PC-9 (cell line): Measurements from ENCODE around the gene OSBPL3. TPM values are rescaled to one million over a fixed set of nuclear protein-coding genes. Genes with fewer than 3 reads are reported as not detected.
A peak's percentile ranks its signal among the peaks of the same experiment; 100 is the strongest.

Experiments used
- BruUV-seq: library from RNA; stranded (reverse); fragments of 400-500 nt; replicated peaks from 2 replicates; lab custom pipeline; 2021; lab: Mats Ljungman, UMichigan
- CTCF ChIA-PET: fragments of 300-600 bp; sonication (Branson Sonifier 250); formaldehyde crosslinking; loops from one replicate; lab custom pipeline; 2022; ENCODE audit warnings: antibody characterized with exemption; lab: Charles Lee
- POLR2A ChIA-PET: fragments of 300-600 bp; sonication (Branson Sonifier 250); formaldehyde crosslinking; loops from one replicate; lab custom pipeline; 2022; ENCODE audit warnings: antibody characterized with exemption; ENCODE audit not compliant: unreplicated experiment; lab: Charles Lee
- DNase-seq, 2 experiments: peaks; one replicate each; pipeline versions ENCODE4 v3.0.0 to v3.0.0-alpha.2; 2015 to 2022; ENCODE audit warnings: mixed read lengths in 1 of 2
- H2AFZ ChIP-seq: fragments of 200-600 bp; sonication (generic); 2 replicates; pipeline ENCODE4 v1.8.1; 2017; ENCODE audit warnings: antibody characterized with exemption
- H3F3A ChIP-seq: fragments of 200-600 bp; sonication (generic); 2 replicates; pipeline ENCODE4 v1.8.1; 2017; ENCODE audit warnings: antibody characterized with exemption, mild to moderate bottlenecking, low read depth; ENCODE audit not compliant: insufficient read depth
- H3K27ac ChIP-seq: fragments of 200-600 bp; sonication (generic); 2 replicates; pipeline ENCODE4 v1.6.1; 2016; ENCODE audit warnings: mixed run types
- H3K27me3 ChIP-seq: fragments of 200-600 bp; sonication (generic); 2 replicates; pipeline ENCODE4 v1.6.1; 2016; ENCODE audit warnings: low read depth, mixed run types; ENCODE audit not compliant: insufficient read depth
- H3K36me3 ChIP-seq: fragments of 200-600 bp; sonication (generic); 2 replicates; pipeline ENCODE4 v1.6.1; 2016; ENCODE audit warnings: low read depth, mixed run types
- H3K4me1 ChIP-seq: fragments of 200-600 bp; sonication (generic); replicated peaks from 2 replicates; pipeline ENCODE4 v1.6.1; 2016; ENCODE audit warnings: mixed run types; ENCODE audit not compliant: insufficient read depth
- H3K4me2 ChIP-seq: fragments of 200-600 bp; sonication (generic); 2 replicates; pipeline ENCODE4 v1.6.1; 2017; ENCODE audit warnings: mixed run types
- H3K4me3 ChIP-seq: fragments of 200-600 bp; sonication (generic); 2 replicates; pipeline ENCODE4 v1.6.1; 2016; ENCODE audit warnings: mixed run types
- H3K79me2 ChIP-seq: fragments of 200-600 bp; sonication (generic); 2 replicates; pipeline ENCODE4 v1.6.1; 2017; ENCODE audit warnings: low read depth, mixed run types
- H3K9me2 ChIP-seq: fragments of 200-600 bp; sonication (generic); 2 replicates; pipeline ENCODE4 v1.8.1; 2017; ENCODE audit warnings: mild to moderate bottlenecking; ENCODE audit not compliant: insufficient read depth
- H3K9me3 ChIP-seq: fragments of 200-600 bp; sonication (generic); 2 replicates; pipeline ENCODE4 v1.8.1; 2016; ENCODE audit warnings: low read depth; ENCODE audit not compliant: insufficient read depth
- H4K20me1 ChIP-seq: fragments of 200-600 bp; sonication (generic); 2 replicates; pipeline ENCODE4 v1.8.1; 2017; ENCODE audit not compliant: insufficient read depth
- EZH2 ChIP-seq: fragments of 200-600 bp; sonication (generic); IDR thresholded peaks from 2 replicates; pipeline ENCODE4 v1.8.0; 2017; ENCODE audit warnings: antibody characterized with exemption, low read depth
- intact Hi-C: fragments of 100-400 bp; cut with micrococcal nuclease; formaldehyde crosslinking; loops from one replicate; pipeline ENCODE4 v1.10.0; 2022; ENCODE audit not compliant: unreplicated experiment
- total RNA-seq: library from RNA; stranded (reverse); gene quantifications from 2 replicates; pipeline ENCODE4 v1.2.3, GENCODE V29; 2021
- TF ChIP-seq, protein P1 (sequence below): fragments of 200-600 bp; sonication (generic); conservative IDR thresholded peaks from 2 replicates; pipeline ENCODE4 v1.6.1; 2017; ENCODE audit warnings: mixed run types, antibody characterized with exemption, mild to moderate bottlenecking, moderate library complexity

OSBPL3 gene
- total RNA-seq, 1 experiment from 2014 or later = 87.6 TPM

DNA sequence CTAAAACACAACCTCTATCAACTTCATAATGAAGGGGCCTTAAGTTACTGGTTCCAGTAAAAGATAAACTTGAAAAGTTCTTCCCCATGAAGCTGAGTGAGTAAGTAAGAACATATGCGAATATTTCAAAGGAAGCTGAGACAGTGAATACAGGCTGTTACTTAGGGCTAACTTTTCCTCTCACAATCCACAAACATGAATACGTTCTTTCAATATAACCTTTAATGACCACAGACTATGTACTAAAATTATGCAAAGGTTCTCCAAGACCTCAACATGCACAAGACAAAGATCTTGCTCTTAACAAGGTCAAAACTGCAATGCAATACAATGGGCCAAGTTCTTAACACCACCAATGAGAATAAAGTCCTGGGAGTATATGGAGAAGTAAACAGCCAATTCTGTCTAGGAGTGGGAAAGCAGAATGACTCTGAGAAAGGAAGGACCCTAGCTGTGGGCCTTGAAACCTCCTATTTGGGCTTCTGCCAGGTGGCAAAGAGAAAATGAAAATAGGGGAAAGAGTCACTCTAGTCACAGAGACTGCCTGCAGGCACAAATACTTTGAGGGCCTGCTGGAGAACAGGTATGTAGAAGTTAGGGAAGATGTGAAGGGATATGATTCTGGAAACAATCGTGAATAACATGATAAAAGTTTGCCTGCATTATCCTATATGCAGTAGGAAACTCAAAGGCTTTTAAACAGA lies 43.7 kb downstream of the OSBPL3 start:
- Histone ChIP-seq H3K4me3 (0 out of 2 replicates have a peak overlapping the region, but pooled peaks have one; percentile 2), H3K27ac (no peak overlapping the region), H3K36me3 (0 out of 2 replicates have a peak, but pooled peaks cover 8% of the 10 kb centered on the region), H3K79me2 (peaks cover 72% of the 10 kb centered on the region), H3K4me2 (peak overlapping the region; percentile 36), H4K20me1 (no peaks in the 10 kb centered on the region), H3K9me2 (no peaks in the 10 kb centered on the region; the same call in 1 of the 2 replicates), H3F3A (no peaks in the 10 kb centered on the region), H3K9me3 (no peaks in the 10 kb centered on the region), H3K27me3 (no peaks in the 10 kb centered on the region), H2AFZ (no peak overlapping the region), H3K4me1 (peaks cover 15% of the 10 kb centered on the region)
- no TSS peak for BruUV-seq
- TF ChIP-seq, protein P1, sequence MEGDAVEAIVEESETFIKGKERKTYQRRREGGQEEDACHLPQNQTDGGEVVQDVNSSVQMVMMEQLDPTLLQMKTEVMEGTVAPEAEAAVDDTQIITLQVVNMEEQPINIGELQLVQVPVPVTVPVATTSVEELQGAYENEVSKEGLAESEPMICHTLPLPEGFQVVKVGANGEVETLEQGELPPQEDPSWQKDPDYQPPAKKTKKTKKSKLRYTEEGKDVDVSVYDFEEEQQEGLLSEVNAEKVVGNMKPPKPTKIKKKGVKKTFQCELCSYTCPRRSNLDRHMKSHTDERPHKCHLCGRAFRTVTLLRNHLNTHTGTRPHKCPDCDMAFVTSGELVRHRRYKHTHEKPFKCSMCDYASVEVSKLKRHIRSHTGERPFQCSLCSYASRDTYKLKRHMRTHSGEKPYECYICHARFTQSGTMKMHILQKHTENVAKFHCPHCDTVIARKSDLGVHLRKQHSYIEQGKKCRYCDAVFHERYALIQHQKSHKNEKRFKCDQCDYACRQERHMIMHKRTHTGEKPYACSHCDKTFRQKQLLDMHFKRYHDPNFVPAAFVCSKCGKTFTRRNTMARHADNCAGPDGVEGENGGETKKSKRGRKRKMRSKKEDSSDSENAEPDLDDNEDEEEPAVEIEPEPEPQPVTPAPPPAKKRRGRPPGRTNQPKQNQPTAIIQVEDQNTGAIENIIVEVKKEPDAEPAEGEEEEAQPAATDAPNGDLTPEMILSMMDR = no peak
- peak; percentile 39 to 61 for DNase-seq
- POLR2A ChIA-PET = interaction anchor here (0.8 kb wide), 1 partner anchor 1320 kb away, joined by 6 read pairs; no protein-coding TSS in a partner anchor
- CTCF ChIA-PET = interaction anchor here (1.1 kb wide), 1 partner anchor 9 kb away, joined by 3 read pairs; no protein-coding TSS in a partner anchor
- intact Hi-C loops = no loop called here

DNA sequence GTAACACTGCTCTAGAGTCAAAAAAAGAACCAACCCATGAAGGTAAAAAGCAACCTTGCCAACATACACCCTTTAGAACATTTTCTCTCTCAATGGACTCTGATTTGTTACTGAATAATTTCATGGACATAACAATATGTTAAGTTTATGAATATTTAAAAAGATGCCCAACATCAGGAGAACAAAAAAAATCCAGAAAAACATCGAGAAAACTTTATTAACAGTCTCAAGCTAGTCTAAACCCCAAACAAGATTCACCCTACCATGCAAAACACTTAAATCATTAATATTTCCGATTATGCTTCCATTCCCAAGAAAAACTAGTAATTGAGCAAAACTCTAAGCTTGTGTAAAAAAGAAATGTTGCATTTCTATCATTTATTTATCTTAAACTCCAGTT lies 46.7 kb downstream of the OSBPL3 start:
- ChIA-PET CTCF (no interaction called here), POLR2A (interaction anchor here (0.7 kb wide), 1 partner anchor 78 kb away, joined by 9 read pairs; no protein-coding TSS in a partner anchor)

DNA sequence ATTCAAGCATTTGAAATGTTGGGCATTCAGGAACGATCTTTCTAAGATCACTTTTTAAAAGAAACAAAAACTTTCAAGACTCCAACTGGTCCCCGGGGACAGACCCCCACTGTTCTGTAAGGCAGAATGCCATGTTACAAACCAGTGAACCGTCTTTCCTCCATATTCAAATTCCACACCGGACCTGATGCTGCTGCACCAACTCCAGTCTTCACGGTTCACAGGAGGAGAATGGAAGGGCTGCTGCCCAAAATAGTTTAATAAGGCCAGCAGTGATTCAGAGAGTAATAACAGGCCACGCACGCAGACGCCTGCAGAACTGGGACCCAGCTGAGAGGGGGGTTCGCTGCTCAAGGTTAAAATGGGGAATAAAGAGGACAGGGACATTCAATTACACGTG lies 47.2 kb downstream of the OSBPL3 start:
- no peaks in the 10 kb centered on the region for H4K20me1 ChIP-seq
- ChIA-PET CTCF (interaction anchor here (0.6 kb wide), 1 partner anchor 1157 kb away, joined by 3 read pairs; no protein-coding TSS in a partner anchor), POLR2A (interaction anchor here (0.7 kb wide), 1 partner anchor 79 kb away, joined by 9 read pairs; no protein-coding TSS in a partner anchor)
- DNase-seq = no peak
- H3F3A ChIP-seq = no peaks in the 10 kb centered on the region
- H3K4me1 ChIP-seq = peaks cover 22% of the 10 kb centered on the region
- no peak overlapping the region for H2AFZ ChIP-seq
- H3K9me3 ChIP-seq = no peaks in the 10 kb centered on the region
- peaks cover 15% of the 10 kb centered on the region; the same call in 1 of the 2 replicates for H3K36me3 ChIP-seq
- H3K27ac ChIP-seq = no peak overlapping the region
- peaks cover 70% of the 10 kb centered on the region for H3K79me2 ChIP-seq
- TF ChIP-seq EZH2 = no peak
- BruUV-seq = no TSS peak
- no peak overlapping the region for H3K4me3 ChIP-seq
- no peaks in the 10 kb centered on the region for H3K27me3 ChIP-seq
- no peaks in the 10 kb centered on the region; the same call in 1 of the 2 replicates for H3K9me2 ChIP-seq
- intact Hi-C loops = no loop called here
- no peak overlapping the region for H3K4me2 ChIP-seq

More for the DNA sequence above, 46.7 kb downstream of the OSBPL3 start:
- H3K4me3 ChIP-seq = no peak overlapping the region
- H3K27ac ChIP-seq = no peak overlapping the region
- H2AFZ ChIP-seq = no peak overlapping the region
- no TSS peak for BruUV-seq
- intact Hi-C loops = no loop called here
- no peak overlapping the region for H3K4me2 ChIP-seq
- H3K9me3 ChIP-seq = no peaks in the 10 kb centered on the region
- H3K36me3 ChIP-seq = peaks cover 16% of the 10 kb centered on the region; the same call in 1 of the 2 replicates
- H3K4me1 ChIP-seq = peaks cover 22% of the 10 kb centered on the region
- no peak for TF ChIP-seq EZH2
- TF ChIP-seq, protein P1 = no peak
- H3K79me2 ChIP-seq = peaks cover 75% of the 10 kb centered on the region
- H3K27me3 ChIP-seq = no peaks in the 10 kb centered on the region
- H4K20me1 ChIP-seq = no peaks in the 10 kb centered on the region
- no peak for DNase-seq
- H3K9me2 ChIP-seq = no peaks in the 10 kb centered on the region; the same call in 1 of the 2 replicates
- no peaks in the 10 kb centered on the region for H3F3A ChIP-seq
